ENCODE measurements around the gene RABEPK. TPM values are rescaled to one million over a fixed set of nuclear protein-coding genes. Genes with fewer than 3 reads are reported as not detected.
"Not testable (repeated sequence)": the region's sequence is repeated elsewhere in the genome, so short reads cannot be mapped to it uniquely, and the experiment has no call there.

RABEPK gene
- total RNA-seq, 1 donor from 2014 or later, result 11.3 TPM

DNA sequence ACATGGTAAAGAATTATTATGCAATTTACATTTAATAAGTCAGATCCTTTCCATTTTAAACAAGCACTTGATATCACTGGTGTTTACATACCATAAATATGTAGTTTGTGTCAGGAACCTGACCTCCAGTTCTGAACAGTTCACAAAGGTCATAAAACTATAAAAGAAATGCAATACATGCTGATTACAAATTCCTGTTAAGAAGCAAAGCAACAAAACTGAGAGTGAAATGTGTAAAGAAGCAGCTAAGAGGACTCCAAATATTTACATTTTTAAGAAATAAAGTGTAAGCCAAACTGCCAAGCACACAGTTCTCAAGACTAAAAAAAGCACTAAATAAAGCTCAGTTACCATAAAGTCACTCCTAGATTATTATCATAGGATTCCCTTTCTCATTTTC lies 39.6 kb upstream of the RABEPK start:
- H3K4me1 Mint-ChIP-seq (ENCODE audit: low read depth, unreplicated experiment), result no peaks in the 10 kb centered on the region
- no peaks in the 10 kb centered on the region for H3K27me3 Mint-ChIP-seq (ENCODE audit: unreplicated experiment)
- H3K4me3 Mint-ChIP-seq (ENCODE audit: unreplicated experiment), result no peak overlapping the region
- TF ChIP-seq, protein P1, sequence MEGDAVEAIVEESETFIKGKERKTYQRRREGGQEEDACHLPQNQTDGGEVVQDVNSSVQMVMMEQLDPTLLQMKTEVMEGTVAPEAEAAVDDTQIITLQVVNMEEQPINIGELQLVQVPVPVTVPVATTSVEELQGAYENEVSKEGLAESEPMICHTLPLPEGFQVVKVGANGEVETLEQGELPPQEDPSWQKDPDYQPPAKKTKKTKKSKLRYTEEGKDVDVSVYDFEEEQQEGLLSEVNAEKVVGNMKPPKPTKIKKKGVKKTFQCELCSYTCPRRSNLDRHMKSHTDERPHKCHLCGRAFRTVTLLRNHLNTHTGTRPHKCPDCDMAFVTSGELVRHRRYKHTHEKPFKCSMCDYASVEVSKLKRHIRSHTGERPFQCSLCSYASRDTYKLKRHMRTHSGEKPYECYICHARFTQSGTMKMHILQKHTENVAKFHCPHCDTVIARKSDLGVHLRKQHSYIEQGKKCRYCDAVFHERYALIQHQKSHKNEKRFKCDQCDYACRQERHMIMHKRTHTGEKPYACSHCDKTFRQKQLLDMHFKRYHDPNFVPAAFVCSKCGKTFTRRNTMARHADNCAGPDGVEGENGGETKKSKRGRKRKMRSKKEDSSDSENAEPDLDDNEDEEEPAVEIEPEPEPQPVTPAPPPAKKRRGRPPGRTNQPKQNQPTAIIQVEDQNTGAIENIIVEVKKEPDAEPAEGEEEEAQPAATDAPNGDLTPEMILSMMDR (IDR thresholded peaks at IDR 0.05; ENCODE audit: partially characterized antibody, unreplicated experiment), result no peak
- H3K9me3 Mint-ChIP-seq (ENCODE audit: unreplicated experiment), result no peaks in the 10 kb centered on the region
- no peak overlapping the region for H3K27ac Mint-ChIP-seq (ENCODE audit: unreplicated experiment)
- H3K36me3 Mint-ChIP-seq (ENCODE audit: unreplicated experiment), result no peaks in the 10 kb centered on the region
- no peak for DNase-seq

DNA sequence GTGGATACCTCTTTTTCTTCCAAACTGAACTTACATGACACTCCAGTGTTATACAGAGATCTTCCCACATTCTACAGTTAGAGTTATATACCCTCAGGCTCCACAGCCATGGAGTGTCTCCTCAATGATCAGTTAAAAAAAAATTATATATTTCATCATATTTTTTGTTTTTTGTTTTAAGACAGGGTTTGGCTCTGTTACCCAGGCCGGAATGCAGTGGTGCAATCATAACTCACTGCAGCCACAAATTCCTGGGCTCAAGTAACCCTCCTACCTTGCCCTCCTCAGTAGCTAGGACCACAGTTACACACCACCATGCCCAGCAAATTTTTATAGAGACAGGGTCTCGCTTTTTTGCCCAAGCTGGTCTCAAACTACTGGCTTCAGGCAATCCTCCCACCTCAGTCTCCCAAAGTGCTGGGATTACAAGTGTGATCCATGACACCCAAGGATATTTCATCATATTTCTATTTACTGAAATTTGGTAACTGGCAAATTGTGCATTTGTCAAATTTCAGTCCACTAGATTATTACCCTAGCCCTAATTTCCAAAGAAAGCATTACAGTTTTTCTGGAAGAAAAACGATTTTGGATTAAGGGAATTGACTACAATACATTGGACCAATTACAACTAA lies 38.9 kb upstream of the RABEPK start:
- Mint-ChIP-seq H3K9me3 (ENCODE audit: unreplicated experiment) (no peaks in the 10 kb centered on the region), H3K27ac (ENCODE audit: unreplicated experiment) (no peak overlapping the region), H3K4me1 (ENCODE audit: low read depth, unreplicated experiment) (no peaks in the 10 kb centered on the region), H3K4me3 (ENCODE audit: unreplicated experiment) (no peak overlapping the region), H3K27me3 (ENCODE audit: unreplicated experiment) (no peaks in the 10 kb centered on the region), H3K36me3 (ENCODE audit: unreplicated experiment) (no peaks in the 10 kb centered on the region)
- TF ChIP-seq, protein P1 (IDR thresholded peaks at IDR 0.05; ENCODE audit: partially characterized antibody, unreplicated experiment), result no peak
- DNase-seq, result no peak

DNA sequence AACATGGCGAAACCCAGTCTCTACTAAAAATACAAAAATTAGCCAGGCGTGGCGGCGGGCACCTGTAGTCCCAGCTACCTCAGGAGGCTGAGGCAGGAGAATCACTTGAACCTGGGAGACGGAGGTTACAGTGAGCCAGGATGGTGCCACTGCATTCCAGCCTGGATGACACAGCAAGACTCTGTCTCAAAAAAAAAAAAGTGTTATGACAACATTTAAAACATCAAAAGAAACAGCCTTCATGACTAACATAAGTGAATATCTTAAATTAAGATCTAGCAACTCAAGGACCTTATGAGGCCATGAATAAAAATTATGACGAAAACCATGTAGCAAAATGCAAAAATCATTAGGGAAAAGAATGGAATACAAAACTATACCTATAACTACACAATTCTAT lies 37.5 kb upstream of the RABEPK start:
- H3K27me3 Mint-ChIP-seq (ENCODE audit: unreplicated experiment); H3K27ac Mint-ChIP-seq (ENCODE audit: unreplicated experiment); H3K36me3 Mint-ChIP-seq (ENCODE audit: unreplicated experiment); DNase-seq; H3K4me3 Mint-ChIP-seq (ENCODE audit: unreplicated experiment); H3K4me1 Mint-ChIP-seq (ENCODE audit: low read depth, unreplicated experiment); H3K9me3 Mint-ChIP-seq (ENCODE audit: unreplicated experiment): not testable (repeated sequence)

DNA sequence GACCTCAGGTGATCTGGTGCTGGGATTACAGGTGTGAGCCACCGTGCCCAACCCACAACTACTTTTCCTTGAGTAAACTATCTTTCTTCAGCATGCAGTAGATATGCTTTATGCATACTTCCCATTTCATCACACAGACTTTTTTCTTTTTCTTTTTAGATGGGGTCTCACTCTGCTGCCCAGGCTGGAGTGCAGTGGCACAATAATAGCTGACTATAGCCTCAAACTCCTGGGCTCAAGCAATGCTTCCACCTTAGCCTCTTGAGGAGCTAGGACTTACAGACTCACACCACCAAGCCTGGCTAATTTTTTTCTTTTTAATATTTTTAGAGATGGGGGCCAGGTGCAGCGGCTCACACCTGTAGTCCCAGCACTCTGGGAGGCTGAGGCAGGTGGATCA lies 33.6 kb upstream of the RABEPK start:
- no peak overlapping the region for H3K27ac Mint-ChIP-seq (ENCODE audit: unreplicated experiment)
- no peak for DNase-seq
- no peaks in the 10 kb centered on the region for H3K9me3 Mint-ChIP-seq (ENCODE audit: unreplicated experiment)
- no peaks in the 10 kb centered on the region for H3K36me3 Mint-ChIP-seq (ENCODE audit: unreplicated experiment)
- TF ChIP-seq, protein P1 (IDR thresholded peaks at IDR 0.05; ENCODE audit: partially characterized antibody, unreplicated experiment), result no peak
- H3K4me1 Mint-ChIP-seq (ENCODE audit: low read depth, unreplicated experiment), result no peaks in the 10 kb centered on the region
- no peaks in the 10 kb centered on the region for H3K27me3 Mint-ChIP-seq (ENCODE audit: unreplicated experiment)
- H3K4me3 Mint-ChIP-seq (ENCODE audit: unreplicated experiment), result no peak overlapping the region

DNA sequence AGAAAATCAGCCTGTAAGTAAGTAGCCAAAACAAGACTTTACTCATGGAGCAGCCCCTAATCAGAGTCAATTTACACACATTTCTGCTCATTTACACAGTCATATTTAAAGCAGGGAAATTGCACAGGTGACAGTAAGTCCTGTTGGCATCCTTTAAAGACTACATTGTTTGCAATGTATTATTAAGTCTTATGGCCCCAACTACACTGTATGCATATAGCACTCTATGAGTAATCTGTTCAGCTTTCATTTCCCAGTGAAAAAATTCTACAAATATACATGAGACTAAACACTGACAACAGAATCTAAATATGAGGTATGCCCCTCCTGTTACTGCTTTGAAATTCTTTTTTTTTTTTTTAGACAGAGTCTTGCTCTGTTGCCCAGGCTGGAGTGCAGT lies 30.4 kb upstream of the RABEPK start:
- H3K4me1 Mint-ChIP-seq (ENCODE audit: low read depth, unreplicated experiment), result no peaks in the 10 kb centered on the region
- no peak for DNase-seq
- peaks cover 2% of the 10 kb centered on the region for H3K27me3 Mint-ChIP-seq (ENCODE audit: unreplicated experiment)
- H3K36me3 Mint-ChIP-seq (ENCODE audit: unreplicated experiment), result no peaks in the 10 kb centered on the region
- TF ChIP-seq, protein P1 (IDR thresholded peaks at IDR 0.05; ENCODE audit: partially characterized antibody, unreplicated experiment), result no peak
- H3K9me3 Mint-ChIP-seq (ENCODE audit: unreplicated experiment), result no peaks in the 10 kb centered on the region
- no peak overlapping the region for H3K27ac Mint-ChIP-seq (ENCODE audit: unreplicated experiment)
- no peak overlapping the region for H3K4me3 Mint-ChIP-seq (ENCODE audit: unreplicated experiment)

Data from glutamatergic neuron (in vitro differentiated cells).